B cell (primary cell): Measurements from ENCODE around the gene GALNT10.

Source experiments
- EZH2 ChIP-seq: IDR thresholded peaks from 2 replicates; pipeline ENCODE4 v1.6.1; 2012; ENCODE audit warnings: borderline replicate concordance, low read depth, mild to moderate bottlenecking, moderate library complexity, low read length; ENCODE audit not compliant: insufficient read depth, poor library complexity, severe bottlenecking
- TF ChIP-seq, protein P1 (sequence below): fragments of 200-600 bp; IDR thresholded peaks from one replicate; pipeline ENCODE4 v1.8.0; 2022; ENCODE audit warnings: antibody characterized with exemption, mild to moderate bottlenecking

DNA sequence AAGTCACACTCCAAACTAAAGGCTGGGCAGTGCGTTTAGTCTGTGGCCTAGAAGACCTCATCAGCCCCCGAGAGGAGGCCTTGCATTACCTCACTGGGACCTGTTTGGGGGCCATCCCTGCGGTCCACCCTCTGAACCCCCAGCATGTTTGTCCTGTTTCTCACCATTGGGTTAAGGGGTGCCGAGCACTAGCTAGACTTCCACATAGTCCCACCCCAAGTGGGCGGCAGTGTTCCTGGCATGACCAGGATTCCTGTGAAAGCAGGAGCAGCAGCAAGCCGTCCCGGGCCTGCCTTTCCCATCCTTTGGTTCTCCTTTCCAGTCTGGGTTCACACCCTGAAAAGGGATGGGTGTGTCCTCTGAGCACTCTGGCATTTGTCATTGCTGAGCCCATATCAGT lies 228.7 kb downstream of the GALNT10 start:
- TF ChIP-seq, protein P1, sequence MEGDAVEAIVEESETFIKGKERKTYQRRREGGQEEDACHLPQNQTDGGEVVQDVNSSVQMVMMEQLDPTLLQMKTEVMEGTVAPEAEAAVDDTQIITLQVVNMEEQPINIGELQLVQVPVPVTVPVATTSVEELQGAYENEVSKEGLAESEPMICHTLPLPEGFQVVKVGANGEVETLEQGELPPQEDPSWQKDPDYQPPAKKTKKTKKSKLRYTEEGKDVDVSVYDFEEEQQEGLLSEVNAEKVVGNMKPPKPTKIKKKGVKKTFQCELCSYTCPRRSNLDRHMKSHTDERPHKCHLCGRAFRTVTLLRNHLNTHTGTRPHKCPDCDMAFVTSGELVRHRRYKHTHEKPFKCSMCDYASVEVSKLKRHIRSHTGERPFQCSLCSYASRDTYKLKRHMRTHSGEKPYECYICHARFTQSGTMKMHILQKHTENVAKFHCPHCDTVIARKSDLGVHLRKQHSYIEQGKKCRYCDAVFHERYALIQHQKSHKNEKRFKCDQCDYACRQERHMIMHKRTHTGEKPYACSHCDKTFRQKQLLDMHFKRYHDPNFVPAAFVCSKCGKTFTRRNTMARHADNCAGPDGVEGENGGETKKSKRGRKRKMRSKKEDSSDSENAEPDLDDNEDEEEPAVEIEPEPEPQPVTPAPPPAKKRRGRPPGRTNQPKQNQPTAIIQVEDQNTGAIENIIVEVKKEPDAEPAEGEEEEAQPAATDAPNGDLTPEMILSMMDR, result no peak
- no peak for TF ChIP-seq EZH2
